IPS-20b (cell line): ENCODE results near the gene IGSF21.

Experiments used
- H3K27ac ChIP-seq: one replicate; pipeline ENCODE4 v1.5.1; 2013; ENCODE audit warnings: low read length
- H3K27me3 ChIP-seq: 2 replicates; pipeline ENCODE4 v1.6.1; 2013; ENCODE audit warnings: mild to moderate bottlenecking, low read length, inconsistent platforms; ENCODE audit not compliant: insufficient read depth
- H3K36me3 ChIP-seq: 2 replicates; pipeline ENCODE4 v1.6.1; 2013; ENCODE audit warnings: low read depth, mild to moderate bottlenecking, inconsistent platforms, low read length, moderate library complexity; ENCODE audit not compliant: insufficient read depth
- H3K4me1 ChIP-seq: 2 replicates; pipeline ENCODE4 v1.6.1; 2013; ENCODE audit warnings: mild to moderate bottlenecking, control low read depth, inconsistent platforms, low read length, moderate library complexity; ENCODE audit not compliant: insufficient read depth
- H3K4me3 ChIP-seq: 2 replicates; pipeline ENCODE4 v1.5.1; 2013; ENCODE audit warnings: mild to moderate bottlenecking, low read length, inconsistent platforms
- H3K9ac ChIP-seq: 2 replicates; pipeline ENCODE4 v1.6.1; 2013; ENCODE audit warnings: low read depth, mild to moderate bottlenecking, inconsistent platforms, low read length, moderate library complexity
- H3K9me3 ChIP-seq: 2 replicates; pipeline ENCODE4 v1.6.1; 2013; ENCODE audit warnings: mild to moderate bottlenecking, low read depth, low read length, inconsistent platforms; ENCODE audit not compliant: insufficient read depth

The IGSF21 gene

DNA sequence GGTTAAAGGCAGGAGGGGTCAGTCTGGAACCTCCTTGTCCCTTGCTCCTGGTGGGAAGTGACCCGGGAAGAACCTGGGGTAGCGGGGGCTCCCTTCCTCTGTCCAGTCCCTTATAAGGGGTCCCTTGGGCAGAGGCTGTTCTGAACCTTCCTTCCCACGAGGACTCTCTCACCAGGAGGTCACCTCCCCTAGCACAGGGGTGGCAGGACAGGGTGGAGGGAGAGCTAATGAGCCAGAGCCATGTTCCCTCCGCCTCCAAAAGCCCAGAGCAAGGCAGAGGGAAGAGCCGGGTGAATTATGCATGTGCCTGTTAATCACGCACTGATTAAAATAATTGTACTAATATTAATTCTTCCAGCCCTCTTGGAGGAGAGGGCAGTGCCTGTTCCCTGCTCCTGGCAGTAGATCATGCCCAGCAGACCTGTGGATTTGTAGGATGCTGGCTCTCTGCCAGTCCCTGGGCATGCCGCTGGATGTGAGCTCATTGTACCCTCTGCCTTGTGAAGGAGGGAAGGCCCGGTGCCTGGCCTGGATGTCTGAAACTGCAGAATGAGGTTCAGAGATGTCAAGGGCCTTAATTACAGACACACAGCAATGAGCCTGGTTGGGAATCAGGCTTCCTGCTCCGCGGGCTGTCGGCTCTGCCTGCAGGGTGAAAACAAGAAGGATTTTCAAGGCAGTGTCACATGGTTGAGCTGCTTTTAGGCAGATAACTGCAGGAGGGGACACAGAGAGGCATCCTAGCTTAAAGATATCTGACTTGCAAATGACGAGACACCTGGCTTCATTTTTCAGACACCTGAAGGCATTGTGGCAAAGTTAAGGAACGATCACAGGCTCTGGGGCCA lies 68.2 kb downstream of the IGSF21 start:
- Histone ChIP-seq H3K27ac (no peak overlapping the region), H3K9me3 (no peaks in the 10 kb centered on the region), H3K4me1 (peaks cover 12% of the 10 kb centered on the region; the same call in 1 of the 2 replicates)

GRCh38 chr1:18176619-18177018 lies 69.0 kb downstream of the IGSF21 start:
- H3K4me3 ChIP-seq: no peak overlapping the region
- no peaks in the 10 kb centered on the region for H3K36me3 ChIP-seq
- peaks cover 12% of the 10 kb centered on the region; the same call in 1 of the 2 replicates for H3K4me1 ChIP-seq
- no peak overlapping the region for H3K27ac ChIP-seq
- no peaks in the 10 kb centered on the region for H3K27me3 ChIP-seq
- H3K9me3 ChIP-seq: no peaks in the 10 kb centered on the region
- no peak overlapping the region for H3K9ac ChIP-seq

More for the DNA sequence above, 68.2 kb downstream of the IGSF21 start:
- Histone ChIP-seq H3K4me3 (no peak overlapping the region), H3K27me3 (no peaks in the 10 kb centered on the region), H3K9ac (no peak overlapping the region), H3K36me3 (no peaks in the 10 kb centered on the region)

GRCh38 chr1:18178111-18178510 lies 70.5 kb downstream of the IGSF21 start:
- H3K27me3 ChIP-seq: no peaks in the 10 kb centered on the region
- H3K36me3 ChIP-seq: no peaks in the 10 kb centered on the region
- no peaks in the 10 kb centered on the region for H3K9me3 ChIP-seq
- no peak overlapping the region for H3K9ac ChIP-seq
- H3K27ac ChIP-seq: no peak overlapping the region
- H3K4me3 ChIP-seq: no peak overlapping the region
- peaks cover 12% of the 10 kb centered on the region; the same call in 1 of the 2 replicates for H3K4me1 ChIP-seq

DNA sequence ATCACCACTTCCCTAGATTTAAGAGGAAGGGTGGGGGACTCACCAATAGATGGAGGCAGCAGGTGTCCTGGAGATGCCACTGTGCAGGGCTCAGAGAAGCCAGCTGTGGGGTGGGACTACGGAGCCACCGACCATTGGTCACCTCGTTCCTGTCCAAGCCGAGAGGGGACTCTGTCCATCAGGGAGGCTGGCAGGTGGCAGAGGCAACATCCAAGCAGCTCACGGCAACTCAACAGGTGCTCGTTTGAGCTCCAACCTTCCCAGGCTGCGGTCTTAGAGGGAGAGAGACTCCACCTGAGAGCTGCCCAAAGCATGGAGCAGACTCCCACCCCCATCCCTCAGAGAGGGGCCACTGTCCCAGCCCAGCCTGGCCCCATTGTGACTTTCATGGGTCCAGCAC lies 71.4 kb downstream of the IGSF21 start:
- no peak overlapping the region for H3K9ac ChIP-seq
- H3K27me3 ChIP-seq: no peaks in the 10 kb centered on the region
- peaks cover 12% of the 10 kb centered on the region; the same call in 1 of the 2 replicates for H3K4me1 ChIP-seq
- H3K27ac ChIP-seq: no peak overlapping the region
- no peaks in the 10 kb centered on the region for H3K36me3 ChIP-seq
- H3K4me3 ChIP-seq: no peak overlapping the region
- H3K9me3 ChIP-seq: no peaks in the 10 kb centered on the region

DNA sequence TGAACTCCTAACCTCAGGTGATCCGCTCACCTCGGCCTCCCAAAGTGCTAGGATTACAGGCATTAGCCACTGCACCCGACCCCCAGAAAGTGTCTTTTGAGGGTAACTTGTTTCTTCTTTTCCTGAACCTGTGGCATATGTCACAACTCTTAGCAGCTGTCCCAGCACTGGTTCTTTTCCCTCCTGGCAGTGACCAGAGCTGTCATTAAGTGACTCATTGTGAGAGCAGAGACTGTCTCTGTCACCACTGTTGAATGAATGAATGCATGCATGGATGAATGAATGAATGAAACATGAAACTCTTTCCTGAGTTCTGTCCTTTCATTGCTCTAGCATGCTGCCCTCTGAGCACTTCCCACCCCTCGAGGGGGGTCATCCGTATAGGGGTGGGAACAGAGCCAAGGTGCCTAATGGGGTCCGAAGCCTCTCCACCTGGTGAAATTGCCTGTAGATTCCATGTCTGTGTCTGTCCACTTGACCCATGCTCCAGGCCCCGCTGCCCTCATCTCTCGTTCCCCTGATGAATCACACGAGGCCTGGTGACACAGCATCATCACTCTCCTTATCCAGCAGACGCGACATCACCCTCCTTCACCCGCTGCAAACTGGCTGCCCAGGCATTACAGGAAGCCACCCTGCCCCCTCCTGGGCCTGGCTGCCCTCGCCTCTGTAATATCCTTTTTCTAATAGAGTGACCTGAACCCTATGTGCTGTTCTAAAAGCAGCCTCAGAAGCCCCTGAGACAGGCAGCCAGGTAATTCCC lies 75.0 kb downstream of the IGSF21 start:
- Histone ChIP-seq H3K4me1 (no peaks in the 10 kb centered on the region), H3K4me3 (no peak overlapping the region), H3K36me3 (no peaks in the 10 kb centered on the region), H3K27ac (no peak overlapping the region), H3K9me3 (no peaks in the 10 kb centered on the region), H3K9ac (no peak overlapping the region), H3K27me3 (no peaks in the 10 kb centered on the region)

GRCh38 chr1:18183533-18183932 lies 75.9 kb downstream of the IGSF21 start:
- Histone ChIP-seq H3K4me3 (no peak overlapping the region), H3K36me3 (no peaks in the 10 kb centered on the region), H3K9me3 (no peaks in the 10 kb centered on the region), H3K9ac (no peak overlapping the region), H3K4me1 (no peaks in the 10 kb centered on the region), H3K27ac (no peak overlapping the region), H3K27me3 (no peaks in the 10 kb centered on the region)

DNA sequence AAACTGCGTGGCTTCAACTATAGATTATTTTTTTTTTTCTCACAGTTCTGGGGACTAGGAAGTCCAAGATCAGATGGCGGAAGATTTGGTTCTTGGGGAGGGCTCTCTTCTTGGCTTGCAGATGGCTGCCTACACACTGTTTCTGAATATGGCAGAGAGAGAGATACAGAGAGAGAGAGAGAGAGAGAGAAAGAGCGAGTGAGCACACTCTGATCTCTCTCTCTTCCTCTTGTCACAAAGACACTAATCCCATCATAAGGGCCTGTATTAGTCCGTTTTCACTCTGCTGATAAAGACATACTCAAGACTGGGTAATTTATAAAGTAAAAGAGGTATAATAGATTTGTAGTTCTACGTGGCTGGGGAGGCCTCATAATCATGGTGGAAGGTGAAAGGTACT lies 79.5 kb downstream of the IGSF21 start:
- no peak overlapping the region for H3K27ac ChIP-seq
- no peaks in the 10 kb centered on the region for H3K36me3 ChIP-seq
- no peaks in the 10 kb centered on the region for H3K27me3 ChIP-seq

DNA sequence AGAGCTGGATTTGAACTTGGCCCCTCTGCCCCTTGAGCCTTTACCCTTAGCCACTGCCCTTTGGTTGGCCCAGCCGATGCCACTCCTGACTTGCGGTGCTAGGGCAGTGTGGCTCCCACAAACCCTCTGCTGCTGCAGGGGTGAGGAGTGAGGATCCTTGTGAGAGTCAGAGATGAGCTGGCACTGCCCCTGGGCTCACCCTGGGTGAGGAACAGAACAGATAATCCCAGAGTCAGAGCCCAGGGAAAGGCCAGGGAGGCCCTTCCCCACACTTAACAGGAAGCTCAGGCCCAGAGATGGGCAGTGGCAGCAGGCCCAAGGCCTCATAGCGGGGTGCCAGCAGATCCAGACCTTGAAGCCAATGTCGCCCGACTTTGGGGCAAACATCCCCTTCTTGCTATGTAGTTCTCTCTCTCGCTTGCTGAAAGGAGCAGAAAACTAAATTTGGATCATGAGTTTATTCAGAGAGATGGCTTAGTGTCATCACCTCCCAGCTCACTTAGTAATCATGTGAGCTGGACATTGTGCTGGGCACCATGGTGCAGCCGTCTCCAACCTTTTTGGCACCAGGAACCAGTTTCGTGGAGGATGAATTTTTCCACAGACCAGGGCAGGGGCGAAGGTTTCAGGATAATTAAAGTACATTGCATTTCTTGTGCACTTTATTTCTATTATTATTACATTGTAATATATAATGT lies 81.4 kb downstream of the IGSF21 start:
- Histone ChIP-seq H3K9me3 (no peaks in the 10 kb centered on the region), H3K36me3 (no peaks in the 10 kb centered on the region), H3K9ac (no peak overlapping the region), H3K27ac (no peak overlapping the region), H3K27me3 (no peaks in the 10 kb centered on the region), H3K4me3 (no peak overlapping the region), H3K4me1 (0 out of 2 replicates have a peak, but pooled peaks cover 2% of the 10 kb centered on the region)

More for the DNA sequence above, 79.5 kb downstream of the IGSF21 start:
- Histone ChIP-seq H3K9ac (no peak overlapping the region), H3K4me1 (no peaks in the 10 kb centered on the region), H3K9me3 (no peaks in the 10 kb centered on the region), H3K4me3 (no peak overlapping the region)

DNA sequence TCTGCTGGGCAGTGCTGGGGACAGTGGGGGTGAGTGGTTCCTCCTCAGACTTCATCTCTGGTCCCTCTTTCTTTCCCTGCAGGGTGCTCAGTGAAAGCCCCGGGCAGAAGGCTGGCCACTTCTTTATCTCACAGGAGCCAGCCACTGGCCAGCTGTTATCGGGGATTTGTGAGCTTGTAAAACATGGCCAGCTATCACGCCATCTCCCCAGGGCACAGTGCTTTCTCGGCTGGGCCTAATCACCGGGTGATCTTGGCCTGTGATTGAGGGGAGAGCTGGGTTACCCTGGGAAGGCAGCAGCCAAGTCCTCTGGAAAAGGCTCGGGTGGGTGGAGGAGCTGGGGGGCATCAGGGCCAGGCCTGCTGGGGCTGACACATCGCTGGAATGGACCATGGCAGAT lies 83.0 kb downstream of the IGSF21 start:
- Histone ChIP-seq H3K36me3 (no peaks in the 10 kb centered on the region), H3K9me3 (no peaks in the 10 kb centered on the region), H3K27me3 (no peaks in the 10 kb centered on the region)

GRCh38 chr1:18191037-18191436 lies 83.4 kb downstream of the IGSF21 start:
- Histone ChIP-seq H3K27me3 (no peaks in the 10 kb centered on the region), H3K4me3 (no peak overlapping the region), H3K9ac (no peak overlapping the region), H3K27ac (no peak overlapping the region), H3K36me3 (no peaks in the 10 kb centered on the region), H3K9me3 (no peaks in the 10 kb centered on the region), H3K4me1 (0 out of 2 replicates have a peak, but pooled peaks cover 2% of the 10 kb centered on the region)

More for the DNA sequence above, 83.0 kb downstream of the IGSF21 start:
- Histone ChIP-seq H3K4me3 (no peak overlapping the region), H3K27ac (no peak overlapping the region), H3K4me1 (0 out of 2 replicates have a peak, but pooled peaks cover 2% of the 10 kb centered on the region), H3K9ac (no peak overlapping the region)

- Histone ChIP-seq H3K27me3 (no peaks in the 10 kb centered on the region), H3K4me1 (0 out of 2 replicates have a peak, but pooled peaks cover 2% of the 10 kb centered on the region), H3K4me3 (no peak overlapping the region), H3K9ac (no peak overlapping the region), H3K36me3 (no peaks in the 10 kb centered on the region), H3K9me3 (no peaks in the 10 kb centered on the region), H3K27ac (no peak overlapping the region)
Observed at GRCh38 chr1:18191481-18192155, 84.0 kb downstream of the IGSF21 start.
